GM18508 (cell line): ENCODE results near the gene AGAP1.

ENCODE experiments used
- ATAC-seq: cut with Tn5 transposase; IDR thresholded peaks from one replicate; pipeline ENCODE4 v1.9.1; 2021; ENCODE audit warnings: moderate number of reproducible peaks; ENCODE audit not compliant: insufficient read depth, unreplicated experiment

AGAP1 gene

DNA sequence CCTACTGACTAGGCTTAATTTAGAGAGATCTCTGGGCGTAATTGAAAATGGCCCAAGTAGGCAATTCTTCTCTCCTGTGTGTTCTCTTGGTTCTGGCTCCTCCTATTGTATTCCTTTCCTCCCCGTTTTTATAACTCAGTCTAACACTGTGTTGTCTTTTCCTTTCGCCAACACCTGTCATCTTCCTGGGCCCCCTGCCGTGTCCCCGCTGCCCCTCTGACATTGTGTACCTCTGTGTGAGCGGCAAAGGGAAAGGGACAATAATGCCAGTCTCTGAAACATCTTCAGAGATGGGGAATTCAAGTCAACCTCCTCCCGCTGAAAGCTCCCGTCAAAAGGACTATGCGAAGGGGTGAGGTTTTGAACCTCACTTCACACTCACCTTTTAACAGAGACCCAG, 463.4 kb downstream of the AGAP1 start:
- ATAC-seq: no peak

DNA sequence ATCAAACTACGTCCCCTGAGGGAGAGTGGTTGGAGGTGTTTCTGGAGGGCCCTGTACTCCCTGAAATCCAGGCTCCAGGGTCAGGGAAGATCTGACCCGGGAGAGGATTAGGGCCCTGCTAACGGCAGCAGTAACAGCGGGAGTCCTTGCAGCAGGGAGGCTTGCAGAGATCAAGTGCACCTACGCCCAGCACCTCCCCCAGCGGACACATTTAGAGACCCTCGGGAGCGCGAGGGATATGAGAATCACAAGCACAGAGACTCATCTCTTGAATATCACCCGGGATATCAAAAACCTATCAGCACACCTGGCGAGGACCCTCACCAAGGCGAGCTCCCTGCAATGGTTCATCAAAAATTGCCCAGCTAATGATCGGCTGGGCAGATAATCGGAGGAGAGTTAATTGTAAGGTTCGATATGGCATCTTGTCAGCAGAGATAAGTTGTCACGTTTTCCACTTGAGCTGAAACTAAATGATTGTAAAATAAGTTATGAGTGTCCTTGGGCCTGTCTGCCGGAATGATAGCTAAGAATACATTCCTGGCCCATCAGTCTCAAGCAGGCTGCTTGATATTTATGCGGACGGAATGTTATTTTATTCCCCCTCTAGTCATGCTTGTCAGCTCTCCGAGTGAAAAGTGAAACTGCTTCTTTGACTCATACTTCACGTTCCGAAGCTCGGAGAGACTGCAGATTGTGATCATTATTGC, 464.5 kb downstream of the AGAP1 start:
- ATAC-seq: no peak

DNA sequence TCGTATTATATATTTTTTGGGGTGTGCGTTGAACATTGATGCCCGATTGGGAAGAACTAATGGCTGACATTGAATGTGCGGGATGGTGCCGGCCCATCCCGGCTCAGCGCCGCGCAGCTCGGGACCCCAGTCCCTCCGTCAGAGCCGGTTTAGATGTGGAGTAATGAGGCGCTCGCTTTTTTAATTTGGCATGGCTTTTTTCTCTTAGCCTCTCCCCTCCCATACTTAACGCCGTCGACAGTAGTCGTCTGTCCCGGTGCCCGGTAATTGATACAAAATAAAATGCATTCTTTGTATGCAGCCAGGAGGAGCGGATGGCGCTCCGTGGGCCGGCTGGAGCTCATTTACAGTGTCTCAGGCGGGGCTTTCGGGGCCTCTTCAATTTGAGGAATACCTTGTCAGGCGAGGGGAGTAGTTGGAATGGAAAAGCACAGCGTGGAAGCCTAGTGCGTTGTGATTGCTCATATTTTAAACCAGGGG, 465.1 kb downstream of the AGAP1 start:
- no peak for ATAC-seq

DNA sequence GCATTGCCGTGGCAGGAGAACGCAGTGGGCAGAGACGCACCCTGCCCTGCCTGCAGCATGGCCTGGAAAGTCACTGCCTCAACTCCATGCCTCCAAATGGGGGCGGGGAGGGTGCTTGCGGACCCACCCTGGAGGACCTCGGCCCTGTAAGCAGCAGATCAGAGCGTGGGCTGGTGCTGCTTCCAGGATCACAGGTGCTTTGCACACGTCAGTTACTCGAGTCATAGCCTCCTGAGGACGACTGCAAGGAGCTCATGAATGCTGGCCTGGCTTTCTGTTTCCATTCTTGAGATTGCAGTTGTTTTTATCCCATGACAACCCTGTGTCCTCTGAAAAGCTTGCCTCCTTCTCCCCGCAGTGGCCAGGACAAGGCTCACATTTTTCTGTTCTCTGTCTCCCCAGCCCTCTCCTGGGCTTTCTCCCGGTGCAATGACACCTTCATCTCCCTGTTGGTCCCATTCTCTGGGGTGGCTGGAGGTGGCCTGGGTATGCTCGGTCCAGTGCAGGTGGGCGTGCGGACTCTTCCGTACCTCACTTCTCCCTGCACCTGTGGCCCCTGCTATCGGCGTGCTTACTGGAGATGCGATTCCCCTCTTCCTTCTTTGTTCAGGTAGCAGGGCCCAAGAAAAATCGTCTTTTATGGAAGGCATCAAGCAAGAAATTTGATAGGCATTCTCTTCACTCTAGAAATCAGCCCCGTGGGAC, 466.3 kb downstream of the AGAP1 start:
- no peak for ATAC-seq

DNA sequence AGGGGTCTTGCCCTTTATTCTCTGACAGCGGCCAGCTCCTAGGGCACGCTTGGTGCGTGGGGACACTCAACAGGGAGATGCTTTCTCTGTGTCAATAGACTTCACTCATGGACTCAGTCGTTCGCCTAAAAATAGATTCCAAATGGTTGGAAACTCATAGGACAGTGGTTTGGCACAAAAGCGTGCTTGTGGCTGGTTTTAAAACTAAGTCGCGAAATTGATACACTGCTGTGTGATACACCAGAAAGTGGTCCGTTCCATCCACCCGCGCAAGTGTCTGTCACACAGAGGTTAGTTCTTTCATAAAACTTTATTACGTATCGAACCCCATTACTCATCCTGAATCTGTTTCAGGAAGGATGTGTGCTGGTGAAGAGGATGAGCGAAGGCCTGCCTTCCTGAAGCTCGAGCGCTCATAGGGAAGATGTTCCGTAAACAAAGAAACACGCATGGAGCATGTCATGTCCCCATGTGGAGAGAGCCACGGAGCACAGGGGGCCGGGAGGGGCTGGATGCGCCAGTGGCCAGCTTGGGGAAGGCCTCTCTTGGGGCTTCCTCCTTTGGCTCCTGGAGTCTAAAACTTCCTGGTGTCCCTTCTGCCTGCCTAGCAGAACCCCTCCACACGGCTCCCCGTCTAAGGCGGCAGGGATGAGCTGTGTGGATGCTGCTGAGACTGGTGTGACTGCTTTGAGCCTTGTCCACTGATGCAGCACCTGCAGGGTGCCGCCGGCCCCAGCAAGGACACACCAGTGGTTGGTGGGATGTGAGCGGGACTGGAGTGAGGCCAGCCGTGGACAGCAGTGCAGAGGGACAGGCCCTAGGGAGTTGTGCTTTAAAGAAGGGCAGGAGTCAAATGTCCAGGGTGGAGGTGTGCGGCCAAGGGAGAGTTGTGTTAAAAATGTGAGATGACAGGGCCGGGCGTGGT, 467.1 kb downstream of the AGAP1 start:
- no peak for ATAC-seq

DNA sequence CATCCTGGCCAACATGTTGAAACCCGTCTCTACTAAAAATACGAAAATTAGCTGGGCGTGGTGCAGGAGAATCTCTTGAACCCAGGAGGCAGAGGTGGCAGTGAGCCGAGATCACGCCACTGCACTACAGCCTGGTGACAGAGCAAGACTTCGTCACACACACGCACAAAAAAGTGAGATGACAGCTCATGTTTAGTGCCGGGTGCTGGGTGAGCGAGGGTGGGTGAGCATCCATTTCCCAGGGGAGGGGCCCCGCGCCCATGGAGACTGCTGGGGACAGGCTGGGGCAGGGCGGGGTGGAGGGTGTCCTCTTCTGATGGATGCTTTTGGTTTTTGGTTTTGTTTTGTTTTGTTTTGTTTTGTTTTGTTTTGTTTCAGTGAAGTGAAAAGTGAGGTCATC, 467.9 kb downstream of the AGAP1 start:
- no peak for ATAC-seq

DNA sequence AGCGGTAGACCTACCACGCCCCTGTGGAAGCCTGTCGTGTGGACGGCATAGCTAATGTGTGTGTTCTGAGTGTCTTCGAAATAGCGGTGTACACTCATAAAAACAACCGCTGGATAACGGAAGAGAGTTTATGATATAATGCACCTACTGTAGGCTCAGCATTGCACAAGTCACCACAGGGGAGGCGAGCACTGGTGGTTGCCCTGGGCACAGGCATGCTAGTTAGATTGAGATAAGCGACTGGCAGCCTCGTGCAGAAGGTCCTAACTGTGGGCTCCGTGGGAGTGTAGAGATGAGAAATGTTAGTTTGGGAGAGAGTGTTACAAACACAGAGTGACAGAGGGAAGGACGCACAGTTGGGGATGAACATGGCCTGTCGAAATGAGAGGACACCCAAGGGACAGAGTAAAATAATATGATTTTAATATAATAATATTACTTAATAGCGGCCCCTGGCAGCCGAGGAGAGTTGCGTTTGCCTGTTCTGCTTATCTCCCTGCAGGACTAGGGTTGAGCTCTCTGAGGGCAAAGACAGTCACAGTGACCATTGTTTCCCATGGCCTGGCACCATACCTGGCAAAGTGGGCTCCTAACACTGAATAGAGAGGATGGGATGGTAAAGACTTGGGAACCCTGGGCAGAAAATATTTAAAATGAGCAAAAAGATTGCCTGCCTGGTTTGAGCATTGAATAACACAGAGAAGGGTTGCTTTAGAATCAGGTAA, 470.2 kb downstream of the AGAP1 start:
- no peak for ATAC-seq

DNA sequence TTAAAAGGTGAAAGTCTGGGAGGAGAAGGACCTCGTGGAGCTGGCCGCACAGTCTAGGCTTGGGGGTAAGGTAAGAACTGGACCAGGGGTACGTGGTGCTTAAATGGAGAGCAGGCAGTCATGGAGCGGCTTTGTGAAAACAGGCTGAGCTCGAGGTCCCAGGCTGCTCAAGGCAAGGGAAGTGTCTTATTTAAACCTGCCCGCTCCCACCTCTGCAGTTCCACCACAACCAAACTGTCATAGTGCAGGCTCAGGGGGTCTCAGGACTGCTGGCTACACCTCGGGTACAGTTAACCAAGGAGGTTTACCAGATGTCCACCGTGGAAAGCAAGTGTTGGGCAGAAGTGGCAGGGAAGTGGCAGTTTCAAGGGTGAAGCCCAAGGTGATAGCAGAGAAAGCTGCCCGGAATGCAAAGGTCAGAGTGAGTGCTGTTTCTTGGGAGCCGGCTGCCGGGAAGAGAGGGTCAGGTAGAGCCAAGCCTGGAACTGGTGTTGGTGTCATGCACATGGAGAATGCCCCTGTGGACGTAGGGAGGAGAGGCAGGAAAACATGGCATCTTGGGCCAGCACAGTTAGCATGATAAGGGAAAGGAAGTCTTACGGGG, 471.0 kb downstream of the AGAP1 start:
- ATAC-seq: no peak

DNA sequence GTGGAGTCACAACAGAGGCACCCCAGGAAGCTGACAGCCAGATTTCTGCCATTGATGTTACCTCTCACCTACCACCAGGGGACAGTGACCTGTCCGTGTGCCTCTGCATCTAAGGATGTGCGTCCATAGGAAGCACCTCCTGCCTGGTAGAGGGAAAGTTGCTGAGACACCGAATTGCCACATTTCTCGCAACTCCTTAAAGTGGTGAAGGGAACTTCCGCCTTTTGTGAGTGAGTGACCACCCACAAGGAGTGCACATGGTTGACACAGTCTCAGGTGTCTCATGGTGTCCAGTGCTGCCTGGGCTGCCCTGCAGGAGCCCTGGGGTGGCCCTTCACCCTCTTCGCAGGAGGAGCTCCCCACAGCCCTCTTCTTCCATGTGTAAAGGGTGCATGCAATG, 472.6 kb downstream of the AGAP1 start:
- no peak for ATAC-seq

DNA sequence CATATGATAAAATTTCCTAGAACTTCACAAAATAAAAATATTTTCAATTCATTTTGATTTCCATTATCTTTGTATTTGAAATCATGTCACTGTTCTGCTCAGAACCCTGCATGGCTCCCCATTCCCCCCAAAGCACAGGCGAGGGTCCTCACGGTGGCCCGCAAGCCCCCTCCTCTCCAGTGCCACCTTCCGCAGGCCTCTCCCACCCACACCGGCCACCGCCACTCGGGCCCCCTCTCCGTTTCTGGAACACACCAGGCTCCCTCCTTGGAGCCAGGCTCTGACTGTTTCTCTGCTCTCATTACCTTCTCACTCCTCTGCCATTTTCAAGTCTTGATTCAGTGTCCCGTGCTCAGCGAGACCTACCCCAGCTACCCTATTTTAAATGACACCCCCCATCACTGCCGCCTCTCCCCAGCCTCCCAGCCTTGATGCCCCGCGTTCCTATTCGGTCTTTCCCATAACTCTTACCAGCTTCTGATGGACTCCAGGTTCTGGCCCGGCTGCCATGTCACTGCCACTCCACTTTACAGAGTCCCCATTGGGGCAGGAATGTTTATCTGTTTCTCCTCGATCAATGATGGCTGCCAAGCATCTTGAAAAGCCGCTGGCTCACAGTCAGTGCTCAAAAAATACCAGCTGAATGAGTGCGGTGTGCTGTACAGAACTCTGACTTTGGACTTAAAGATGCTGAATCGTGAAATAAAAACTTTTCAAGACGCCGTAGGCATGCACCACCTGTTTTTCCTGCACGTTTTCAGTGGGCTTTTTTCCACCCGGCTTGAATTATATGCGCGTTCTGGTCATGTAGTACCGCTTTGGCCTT, 473.3 kb downstream of the AGAP1 start:
- no peak for ATAC-seq

DNA sequence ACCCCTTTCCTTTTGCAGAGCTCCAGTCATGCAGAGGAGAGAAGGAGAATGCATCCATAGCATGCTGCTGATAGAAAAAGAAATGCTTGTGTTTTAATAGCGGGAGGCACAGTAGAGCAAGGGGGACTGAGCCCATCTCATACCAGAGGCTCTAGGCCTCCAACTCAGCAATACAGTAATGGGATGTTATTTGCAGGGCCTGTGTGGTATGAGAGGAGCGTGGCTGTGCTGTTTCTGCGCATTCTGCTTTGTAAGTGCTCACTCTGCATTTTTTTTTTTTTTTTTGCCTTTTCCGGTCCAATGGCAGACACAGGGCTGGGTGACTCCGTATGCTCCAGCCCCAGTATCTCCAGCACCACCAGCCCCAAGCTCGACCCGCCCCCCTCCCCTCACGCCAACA, 474.3 kb downstream of the AGAP1 start:
- no peak for ATAC-seq

DNA sequence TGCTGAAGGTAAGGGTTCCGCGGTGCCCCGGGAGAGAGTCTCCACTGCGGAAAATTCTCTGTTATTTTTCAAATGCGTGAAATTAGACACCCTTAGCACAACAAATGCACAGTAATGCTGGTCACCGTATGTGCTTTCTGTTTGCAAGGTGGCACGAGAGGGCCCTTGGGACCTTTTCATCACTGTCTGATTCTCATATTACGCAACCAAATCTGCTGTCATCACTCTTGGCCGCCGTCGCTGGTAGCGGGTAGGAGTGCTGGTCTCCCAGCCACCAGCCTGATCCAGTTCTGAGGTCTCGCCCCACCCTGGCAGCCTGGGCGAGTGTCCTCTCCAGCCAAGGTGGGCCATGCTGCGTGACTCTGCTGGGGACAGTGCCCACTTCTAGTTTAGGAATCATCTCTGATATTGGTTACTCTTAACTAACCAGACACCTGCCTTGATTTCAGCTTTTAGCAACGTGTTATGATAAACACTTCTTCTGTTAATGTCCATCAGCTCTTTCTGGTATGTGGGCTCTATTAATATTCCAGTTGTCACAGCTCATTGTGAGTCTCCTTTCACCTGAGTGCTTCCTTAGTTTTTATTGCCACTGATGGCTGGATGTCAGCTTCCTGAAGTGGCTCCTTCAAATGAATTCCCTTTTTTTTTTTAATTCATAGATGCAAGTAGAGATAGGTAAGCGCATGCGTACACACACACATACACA, 474.9 kb downstream of the AGAP1 start:
- ATAC-seq: no peak

DNA sequence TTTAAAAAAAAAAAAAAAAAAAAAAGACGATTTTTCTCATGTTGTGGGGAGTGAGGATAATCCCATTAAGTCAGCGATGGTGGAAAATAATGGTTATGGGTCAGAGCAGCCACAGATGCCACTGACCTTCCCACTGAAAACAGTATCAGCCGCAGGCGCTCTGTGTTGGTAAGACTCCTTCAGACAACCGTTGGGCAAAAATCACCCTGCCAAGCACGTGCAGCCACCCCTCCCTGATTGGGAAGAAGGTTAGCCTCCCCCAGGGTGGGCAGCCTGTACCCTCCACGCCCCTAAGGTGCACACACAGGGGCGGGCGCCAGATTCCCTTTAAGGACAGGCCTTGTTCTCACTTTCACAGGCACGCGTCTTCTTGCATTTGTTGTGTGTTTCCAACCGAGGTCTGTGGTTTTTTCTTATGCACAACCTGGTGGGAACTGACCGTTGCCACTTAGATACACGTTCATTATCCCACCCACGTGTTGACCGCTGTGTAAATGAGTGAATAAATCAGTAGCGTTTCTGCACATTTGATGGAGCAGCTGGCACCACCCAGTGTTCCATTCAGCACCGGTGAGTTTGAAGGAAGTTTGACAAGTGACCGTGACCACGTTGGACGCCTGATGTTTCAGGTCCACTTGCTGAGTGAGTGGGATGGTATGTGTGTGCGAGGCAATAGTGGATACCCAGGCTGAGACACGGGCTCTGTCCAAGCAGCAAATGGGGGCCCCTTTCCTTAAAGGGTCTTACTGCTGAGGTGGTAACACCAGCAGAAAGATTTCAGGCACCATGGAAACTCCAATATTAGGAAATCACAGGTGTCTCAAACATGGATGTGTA, 476.6 kb downstream of the AGAP1 start:
- no peak for ATAC-seq

DNA sequence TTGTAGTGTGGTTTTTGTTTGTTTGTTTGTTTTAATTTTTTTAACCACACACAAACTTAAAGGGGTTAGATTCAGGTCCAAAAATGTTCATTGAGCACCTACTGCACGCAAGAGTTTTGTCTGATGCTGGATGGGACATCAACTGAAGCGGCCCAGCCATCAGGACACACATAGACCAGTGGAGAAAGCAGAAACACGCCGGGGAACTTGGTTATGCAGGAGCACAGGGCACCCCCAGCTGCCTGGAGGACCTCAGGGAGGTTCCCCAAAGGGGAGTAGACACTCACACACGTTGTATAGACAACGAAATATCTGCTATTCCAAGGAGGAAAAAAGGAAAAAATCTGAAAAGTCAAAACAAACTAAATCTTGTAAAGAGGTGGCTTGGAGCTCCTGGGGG, 482.7 kb downstream of the AGAP1 start:
- no peak for ATAC-seq

DNA sequence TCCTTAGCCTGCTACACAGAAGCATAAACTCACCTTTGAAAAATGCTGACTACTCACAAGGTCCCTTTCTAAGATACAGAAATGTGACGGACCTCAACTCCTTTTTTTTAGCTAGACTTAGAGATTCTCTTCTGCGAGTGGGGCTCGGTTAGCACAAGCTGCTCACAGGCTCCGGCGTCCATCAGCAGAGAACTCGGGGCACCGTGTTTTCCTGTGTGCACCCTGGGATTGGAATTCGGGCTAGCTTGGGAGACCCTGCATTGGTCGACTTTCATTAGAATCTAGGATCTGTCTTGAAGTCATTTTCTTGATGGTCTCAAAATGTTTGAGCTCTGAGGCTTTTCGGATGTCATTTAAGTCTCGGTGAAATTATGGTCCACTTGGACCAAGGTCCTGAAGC, 483.1 kb downstream of the AGAP1 start:
- ATAC-seq: no peak

DNA sequence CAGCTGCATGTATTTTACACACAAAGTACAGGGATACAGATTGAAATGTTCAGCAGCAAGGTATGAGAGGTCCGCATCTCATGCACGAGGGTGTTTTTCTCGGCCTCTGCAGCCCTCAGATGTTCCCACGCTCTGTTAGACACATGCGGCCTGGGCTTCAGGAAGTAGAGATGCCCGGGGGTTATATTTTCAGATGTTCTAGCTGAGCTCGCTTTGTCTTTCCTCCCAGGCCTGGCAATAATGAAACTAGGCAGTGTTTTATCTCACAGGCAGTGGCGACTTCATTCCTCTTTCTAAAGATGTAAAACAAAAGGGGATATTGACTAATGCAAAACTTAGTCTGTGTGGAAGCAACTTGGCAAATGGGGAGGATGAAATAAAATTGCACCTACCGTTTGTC, 483.6 kb downstream of the AGAP1 start:
- no peak for ATAC-seq

DNA sequence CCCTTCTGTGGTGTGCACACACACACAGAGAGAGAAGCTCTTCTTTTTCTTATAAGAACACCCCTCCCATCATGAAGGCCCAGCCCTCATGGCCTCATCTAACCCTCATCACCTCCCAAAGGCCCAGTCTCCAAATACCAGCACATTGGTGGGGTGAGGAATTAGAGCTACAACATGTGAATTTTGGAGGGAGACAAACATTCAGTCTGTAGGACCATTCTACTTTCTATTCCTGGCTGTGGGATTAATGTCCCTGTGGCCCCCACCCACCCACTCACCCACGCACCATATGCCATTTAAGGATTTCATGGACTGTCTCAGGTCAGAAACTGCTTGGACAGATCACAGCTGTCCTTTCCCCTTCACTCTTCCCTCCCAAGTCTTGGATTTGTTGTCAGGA, 484.2 kb downstream of the AGAP1 start:
- ATAC-seq: no peak

DNA sequence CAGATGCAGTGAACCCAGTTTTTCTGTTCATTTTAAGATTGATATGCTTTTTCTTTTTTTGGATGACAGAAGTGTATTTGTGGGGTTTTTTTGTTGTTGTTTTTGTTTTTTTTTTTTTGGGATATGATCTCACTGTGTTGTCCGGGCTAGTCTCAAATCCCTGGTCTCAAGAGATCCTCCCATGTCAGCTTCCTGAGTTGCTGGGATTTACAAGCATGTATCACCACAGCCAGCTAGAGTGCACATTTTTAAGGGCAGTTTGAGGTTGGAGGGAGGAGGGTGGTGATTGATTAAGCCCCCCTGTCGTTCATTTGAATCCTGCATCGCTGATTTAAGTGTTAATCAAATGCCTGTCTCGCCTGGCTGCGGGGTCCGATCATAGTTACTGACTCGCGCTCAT, 485.2 kb downstream of the AGAP1 start:
- no peak for ATAC-seq
